Measurements from ENCODE around the gene ANKRD13A. TPM values are rescaled to one million over a fixed set of nuclear protein-coding genes. Genes with fewer than 3 reads are reported as not detected.

The ANKRD13A gene
- total and polyA plus RNA-seq, 9 donors: 34.5 to 56.2 (median 40.1) TPM

Other genes with a start within 250 kb of the ANKRD13A start
- gene TRPV4, start 166.0 kb upstream of the ANKRD13A start, total RNA-seq: 0.13 TPM
- 1 to 10 TPM in 4 of 8 donors, under 1 TPM in 4; 0.63 to 3.3 (median 1.0) TPM for gene TRPV4, start 166.0 kb upstream of the ANKRD13A start, polyA plus RNA-seq (ENCODE audit: insufficient read depth in 1 of 8, insufficient read length in 8 of 8, low replicate concordance in 1 of 8)
- 22.4 TPM for gene GLTP, start 118.9 kb upstream of the ANKRD13A start, total RNA-seq
- gene GLTP, start 118.9 kb upstream of the ANKRD13A start, polyA plus RNA-seq (ENCODE audit: insufficient read depth in 1 of 8, insufficient read length in 8 of 8, low replicate concordance in 1 of 8): 10 to 100 TPM; 17.9 to 34.2 (median 21.9) TPM
- 9.9 TPM for gene TCHP, start 99.2 kb upstream of the ANKRD13A start, total RNA-seq
- gene TCHP, start 99.2 kb upstream of the ANKRD13A start, polyA plus RNA-seq (ENCODE audit: insufficient read depth in 1 of 8, insufficient read length in 8 of 8, low replicate concordance in 1 of 8): 10 to 100 TPM; 21.0 to 27.0 (median 24.0) TPM
- 37.1 TPM for gene GIT2, start 3.1 kb upstream of the ANKRD13A start, total RNA-seq
- 10 to 100 TPM; 40.2 to 63.0 (median 47.3) TPM for gene GIT2, start 3.1 kb upstream of the ANKRD13A start, polyA plus RNA-seq (ENCODE audit: insufficient read depth in 1 of 8, insufficient read length in 8 of 8, low replicate concordance in 1 of 8)
- 26.3 TPM for gene C12orf76, start 49.1 kb downstream of the ANKRD13A start, total RNA-seq
- gene C12orf76, start 49.1 kb downstream of the ANKRD13A start, polyA plus RNA-seq (ENCODE audit: insufficient read depth in 1 of 8, insufficient read length in 8 of 8, low replicate concordance in 1 of 8): 10 to 100 TPM; 18.8 to 30.2 (median 23.9) TPM
- 17.3 TPM for gene IFT81, start 124.9 kb downstream of the ANKRD13A start, total RNA-seq
- gene IFT81, start 124.9 kb downstream of the ANKRD13A start, polyA plus RNA-seq (ENCODE audit: insufficient read depth in 1 of 8, insufficient read length in 8 of 8, low replicate concordance in 1 of 8): 10 to 100 TPM; 14.0 to 19.9 (median 18.0) TPM